ENCODE results near the gene NEUROG1. TPM values are rescaled to one million over a fixed set of nuclear protein-coding genes. Genes with fewer than 3 reads are reported as not detected.

Gene NEUROG1
- total RNA-seq, 2 experiments from 2014 or later = not detected

DNA sequence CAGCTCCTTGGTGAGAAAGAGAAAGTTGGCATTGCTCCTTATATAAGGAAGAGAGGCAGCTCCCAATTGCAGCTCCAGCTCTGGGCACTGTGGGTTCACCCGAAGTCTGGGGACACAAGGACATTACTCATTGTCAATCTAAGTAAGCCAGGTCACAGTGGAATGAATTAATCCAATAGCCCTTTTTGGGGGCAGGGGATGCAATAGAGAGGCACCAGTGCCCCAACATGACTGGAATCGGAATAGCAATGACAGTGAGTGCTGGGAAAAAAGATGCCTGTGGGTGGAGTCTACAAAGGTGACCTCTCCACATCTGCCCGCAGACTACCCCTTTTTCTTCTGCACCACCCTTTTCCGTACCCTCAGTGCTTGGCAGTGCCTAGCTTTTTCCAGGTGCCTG, 11.1 kb upstream of the NEUROG1 start:
- Mint-ChIP-seq H3K9me3 (ENCODE audit: low read depth) (no peaks in the 10 kb centered on the region), H3K27me3 (peaks cover 67% of the 10 kb centered on the region), H3K4me1 (peaks cover 9% of the 10 kb centered on the region), H3K4me3 (no peak overlapping the region), H3K27ac (no peak overlapping the region), H3K36me3 (ENCODE audit: low read depth) (no peaks in the 10 kb centered on the region)
- ATAC-seq (no peak), DNase-seq (no peak)
- POLR2A ChIA-PET = no interaction called here
- CTCF ChIA-PET = interaction anchor here (0.8 to 7.9 kb wide), 2 partner anchors 9 to 83 kb away, joined by 4 to 198 read pairs; no protein-coding TSS in a partner anchor
- intact Hi-C loops (cut with DNase I, micrococcal nuclease) = loop anchor here in 1 of 2 experiments (2.0 kb wide), 1 partner anchor 58 kb away; no protein-coding TSS in a partner anchor

DNA sequence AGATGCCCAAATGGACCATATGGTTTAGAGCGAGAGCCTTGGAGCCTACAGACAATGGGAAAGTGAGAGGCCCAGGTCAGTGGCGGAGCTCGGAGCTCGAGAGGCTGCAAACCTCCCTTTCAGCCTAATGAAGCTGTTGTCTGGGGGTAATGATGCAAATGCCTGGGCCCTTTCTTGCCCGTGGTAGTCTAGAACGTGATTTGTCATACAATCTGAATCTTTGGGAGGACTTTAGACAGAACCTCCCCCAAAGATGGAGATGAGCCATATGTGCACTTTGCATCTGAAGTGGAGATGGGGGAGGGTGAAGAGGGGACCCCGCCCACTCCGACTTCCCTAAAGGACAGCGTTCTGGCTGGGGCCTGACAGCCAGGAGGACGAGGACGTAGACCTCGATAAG, 10.3 kb upstream of the NEUROG1 start:
- ATAC-seq = no peak
- Mint-ChIP-seq H3K4me1 (peaks cover 9% of the 10 kb centered on the region), H3K9me3 (ENCODE audit: low read depth) (no peaks in the 10 kb centered on the region), H3K4me3 (no peak overlapping the region), H3K27me3 (peaks cover 70% of the 10 kb centered on the region), H3K36me3 (ENCODE audit: low read depth) (no peaks in the 10 kb centered on the region), H3K27ac (no peak overlapping the region)
- CTCF ChIA-PET = interaction anchor here (0.6 to 7.9 kb wide), 2 partner anchors 31 to 82 kb away, joined by 4 to 198 read pairs; no protein-coding TSS in a partner anchor
- intact Hi-C loops (cut with DNase I, micrococcal nuclease) = loop anchor here in 1 of 2 experiments (2.0 kb wide), 1 partner anchor 57 kb away; no protein-coding TSS in a partner anchor
- DNase-seq = no peak
- POLR2A ChIA-PET = no interaction called here

DNA sequence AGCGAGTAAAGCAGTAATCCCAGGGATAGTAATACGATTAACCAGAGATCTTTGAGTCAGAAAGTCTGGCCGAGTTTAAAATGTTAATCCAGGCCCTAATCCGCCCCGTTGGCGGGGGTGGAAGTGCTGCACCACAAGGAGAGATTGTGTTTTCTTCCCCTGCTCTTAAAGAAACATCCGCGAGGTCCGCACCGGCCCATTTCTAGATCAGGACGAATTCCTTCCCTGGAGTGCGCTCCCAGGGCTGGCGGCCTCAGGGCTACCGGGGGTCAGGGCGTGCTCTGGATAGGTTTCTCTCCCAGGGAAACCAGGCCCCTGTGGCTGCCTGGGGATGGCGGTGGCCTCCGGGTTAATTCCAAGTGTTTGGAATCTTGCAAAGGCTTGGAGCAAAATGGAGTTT, 9.3 kb upstream of the NEUROG1 start:
- DNase-seq = no peak
- no peak overlapping the region for H3K27ac Mint-ChIP-seq
- peaks cover 9% of the 10 kb centered on the region for H3K4me1 Mint-ChIP-seq
- ChIA-PET CTCF (interaction anchor here (0.7 kb wide), 1 partner anchor 16 kb away, joined by 4 read pairs; no protein-coding TSS in a partner anchor), POLR2A (no interaction called here)
- no peaks in the 10 kb centered on the region for H3K9me3 Mint-ChIP-seq (ENCODE audit: low read depth)
- intact Hi-C loops (cut with DNase I, micrococcal nuclease) = no loop called here
- H3K27me3 Mint-ChIP-seq = peaks cover 74% of the 10 kb centered on the region
- no peaks in the 10 kb centered on the region for H3K36me3 Mint-ChIP-seq (ENCODE audit: low read depth)
- ATAC-seq = no peak
- H3K4me3 Mint-ChIP-seq = no peak overlapping the region

DNA sequence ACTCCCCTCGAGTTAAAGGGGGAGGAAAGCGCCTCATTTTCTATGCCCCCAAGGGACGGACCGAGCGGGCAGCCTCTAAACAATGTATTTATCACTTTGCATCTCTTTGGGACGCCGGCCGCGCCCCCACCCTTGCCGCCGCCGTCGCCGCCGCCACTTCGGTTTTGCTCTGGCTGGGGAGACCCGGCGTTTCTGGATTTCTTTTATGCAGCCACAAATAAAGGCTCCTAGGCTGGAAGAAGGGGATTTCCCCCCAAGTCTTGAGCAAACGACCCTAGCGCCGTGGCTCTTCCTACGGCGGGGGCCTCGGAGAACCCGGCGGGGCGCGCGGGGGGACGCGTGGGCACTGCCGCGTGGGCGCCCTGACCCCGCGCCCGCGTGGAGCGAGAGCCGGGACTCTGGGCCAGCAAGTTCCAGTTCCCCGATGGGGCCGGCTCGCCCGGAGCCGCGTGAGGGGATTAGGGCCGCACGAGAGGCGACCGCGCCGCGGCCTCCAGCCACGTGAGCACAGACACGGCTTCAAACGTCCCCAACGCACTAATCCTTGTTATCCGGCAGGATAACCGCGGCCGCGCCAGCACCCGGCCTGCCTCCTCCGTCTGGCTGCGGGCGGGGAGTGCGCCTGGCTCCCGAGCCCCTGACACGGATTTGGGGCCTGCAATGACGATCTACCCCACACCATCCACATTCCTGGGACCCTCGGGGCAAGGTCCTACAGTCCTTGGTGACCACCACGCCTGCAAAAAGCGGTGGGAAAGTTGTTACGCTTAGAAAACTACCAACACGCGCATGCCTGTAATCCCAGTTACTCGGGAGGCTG, 7.9 kb upstream of the NEUROG1 start:
- Mint-ChIP-seq H3K4me1 (peaks cover 9% of the 10 kb centered on the region), H3K27ac (no peak overlapping the region), H3K9me3 (ENCODE audit: low read depth) (no peaks in the 10 kb centered on the region), H3K4me3 (peak overlapping the region; percentile 70), H3K36me3 (ENCODE audit: low read depth) (no peaks in the 10 kb centered on the region), H3K27me3 (peaks cover 72% of the 10 kb centered on the region)
- POLR2A ChIA-PET = no interaction called here
- CTCF ChIA-PET = interaction anchor here (1.1 to 1.8 kb wide), 3 partner anchors 8 to 81 kb away, joined by 3 to 12 read pairs (median 5); no protein-coding TSS in a partner anchor
- intact Hi-C loops (cut with DNase I, micrococcal nuclease) = loop anchor here (5.0 kb wide), 2 partner anchors 51 to 516 kb away; no protein-coding TSS in a partner anchor
- no peak for ATAC-seq
- DNase-seq = no peak

DNA sequence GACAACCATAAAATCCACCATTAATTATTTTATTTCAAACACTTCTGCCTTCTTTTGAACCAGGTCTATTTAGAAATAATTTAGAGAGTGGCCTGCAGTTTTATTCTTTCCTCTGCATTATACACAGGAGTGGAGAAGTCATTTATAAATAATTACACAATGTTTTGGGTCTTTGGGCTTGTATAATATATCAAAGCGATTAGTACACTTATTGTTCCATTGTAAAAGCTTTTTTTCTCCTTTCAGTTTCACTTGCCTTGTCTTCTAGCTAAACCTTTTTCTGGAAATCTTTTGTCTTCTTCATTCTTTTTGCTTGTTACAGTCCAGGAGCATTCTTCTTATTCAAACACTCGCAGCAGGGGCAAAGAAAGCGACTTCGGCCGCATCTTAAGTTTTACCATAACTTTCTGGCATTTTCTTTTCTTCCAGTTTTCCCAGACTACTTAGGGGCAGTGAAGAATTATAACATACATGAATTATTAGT, 7.3 kb upstream of the NEUROG1 start:
- CTCF ChIA-PET = interaction anchor here (0.6 to 1.8 kb wide), 4 partner anchors 9 to 1582 kb away, joined by 3 to 12 read pairs (median 5); no protein-coding TSS in a partner anchor
- intact Hi-C loops (cut with DNase I, micrococcal nuclease) = loop anchor here (5.0 kb wide), 2 partner anchors 51 to 516 kb away; no protein-coding TSS in a partner anchor

DNA sequence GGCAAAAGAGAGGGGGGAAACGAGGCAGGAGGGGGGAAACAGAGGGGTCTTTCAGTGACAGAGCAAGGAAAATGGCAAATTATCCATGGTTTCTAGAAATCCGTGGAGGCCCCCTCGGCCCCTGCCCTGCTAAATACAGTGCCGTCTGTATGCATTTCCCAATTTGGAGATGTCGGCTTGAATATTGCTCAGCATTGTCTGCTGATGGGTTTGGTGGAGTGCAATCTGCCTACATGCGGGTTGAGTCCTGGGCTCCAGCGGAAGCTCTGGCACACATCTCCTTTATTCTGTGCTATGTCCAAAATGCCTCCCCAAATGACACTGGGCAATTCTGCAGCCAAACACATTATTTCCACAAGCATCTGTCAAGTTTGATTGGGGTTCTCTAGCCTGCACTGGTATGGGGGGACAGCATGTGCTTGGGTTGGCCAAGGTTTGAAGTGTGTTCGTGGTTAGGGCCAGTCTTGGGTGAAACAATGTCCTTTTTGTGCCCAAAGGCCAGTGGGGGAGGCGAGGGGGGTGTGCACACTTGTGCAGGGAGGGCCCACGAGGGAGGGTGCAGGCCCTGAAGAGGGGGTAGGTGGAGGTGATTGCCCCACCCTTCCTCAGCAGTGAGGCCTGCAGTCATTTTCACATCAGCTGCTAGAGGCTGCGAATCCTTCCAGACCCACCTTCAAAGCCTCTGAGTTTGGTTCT, 6.2 kb upstream of the NEUROG1 start:
- no peak overlapping the region for H3K27ac Mint-ChIP-seq

More for the DNA sequence above, 7.3 kb upstream of the NEUROG1 start:
- Mint-ChIP-seq H3K36me3 (ENCODE audit: low read depth) (no peaks in the 10 kb centered on the region), H3K4me3 (peak overlapping the region; percentile 23), H3K9me3 (ENCODE audit: low read depth) (no peaks in the 10 kb centered on the region), H3K4me1 (peaks cover 9% of the 10 kb centered on the region), H3K27ac (no peak overlapping the region), H3K27me3 (peaks cover 71% of the 10 kb centered on the region)
- no peak for ATAC-seq
- POLR2A ChIA-PET = no interaction called here
- DNase-seq = no peak

DNA sequence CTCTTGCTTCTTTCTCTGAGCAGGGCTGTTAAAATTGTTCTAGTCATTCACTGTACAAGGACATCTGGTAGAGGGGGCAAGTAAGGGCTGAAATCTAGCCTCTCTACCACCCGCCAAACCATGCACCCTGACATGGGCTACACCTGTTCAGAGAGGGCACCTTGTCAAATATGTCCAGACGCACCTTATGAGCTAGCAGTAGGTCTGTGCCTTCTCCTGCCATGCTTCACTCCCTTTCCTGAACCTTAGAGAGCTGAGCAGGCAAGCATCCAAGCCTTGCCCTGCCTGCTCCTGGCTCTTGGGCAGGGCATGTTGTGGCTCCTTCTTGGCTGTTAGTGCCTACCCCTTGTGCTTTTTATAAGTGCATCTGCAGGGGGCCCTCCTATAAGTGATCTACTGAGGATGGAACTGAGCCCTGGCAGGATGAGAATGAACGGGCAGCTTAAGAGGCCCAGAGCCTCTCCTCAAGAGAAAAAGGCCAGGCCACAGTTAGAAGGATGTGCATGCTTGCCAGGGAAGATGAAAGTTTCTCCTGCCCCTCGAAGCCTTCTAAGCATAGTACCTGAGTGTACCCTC, 3.8 kb upstream of the NEUROG1 start:
- Mint-ChIP-seq H3K36me3 (ENCODE audit: low read depth) (no peaks in the 10 kb centered on the region), H3K4me1 (peaks cover 16% of the 10 kb centered on the region), H3K9me3 (ENCODE audit: low read depth) (no peaks in the 10 kb centered on the region), H3K27ac (no peak overlapping the region), H3K4me3 (no peak overlapping the region), H3K27me3 (peaks cover 70% of the 10 kb centered on the region)
- intact Hi-C loops (cut with DNase I, micrococcal nuclease) = loop anchor here (5.0 kb wide), 2 partner anchors 47 to 512 kb away; no protein-coding TSS in a partner anchor
- ATAC-seq (no peak), DNase-seq (no peak)
- CTCF ChIA-PET = interaction anchor here (0.6 to 2.2 kb wide), 4 partner anchors 12 to 109 kb away, joined by 3 to 11 read pairs (median 4); no protein-coding TSS in a partner anchor
- POLR2A ChIA-PET = no interaction called here

More for the DNA sequence above, 6.2 kb upstream of the NEUROG1 start:
- no peak overlapping the region for H3K4me3 Mint-ChIP-seq
- no peaks in the 10 kb centered on the region for H3K36me3 Mint-ChIP-seq (ENCODE audit: low read depth)
- ChIA-PET CTCF (interaction anchor here (0.7 to 1.8 kb wide), 4 partner anchors 10 to 79 kb away, joined by 3 to 12 read pairs (median 5); no protein-coding TSS in a partner anchor), POLR2A (no interaction called here)
- intact Hi-C loops (cut with DNase I, micrococcal nuclease) = loop anchor here (5.0 kb wide), 2 partner anchors 50 to 515 kb away; no protein-coding TSS in a partner anchor
- peaks cover 9% of the 10 kb centered on the region for H3K4me1 Mint-ChIP-seq
- no peak for DNase-seq
- peaks cover 75% of the 10 kb centered on the region for H3K27me3 Mint-ChIP-seq
- H3K9me3 Mint-ChIP-seq (ENCODE audit: low read depth) = no peaks in the 10 kb centered on the region
- no peak for ATAC-seq

DNA sequence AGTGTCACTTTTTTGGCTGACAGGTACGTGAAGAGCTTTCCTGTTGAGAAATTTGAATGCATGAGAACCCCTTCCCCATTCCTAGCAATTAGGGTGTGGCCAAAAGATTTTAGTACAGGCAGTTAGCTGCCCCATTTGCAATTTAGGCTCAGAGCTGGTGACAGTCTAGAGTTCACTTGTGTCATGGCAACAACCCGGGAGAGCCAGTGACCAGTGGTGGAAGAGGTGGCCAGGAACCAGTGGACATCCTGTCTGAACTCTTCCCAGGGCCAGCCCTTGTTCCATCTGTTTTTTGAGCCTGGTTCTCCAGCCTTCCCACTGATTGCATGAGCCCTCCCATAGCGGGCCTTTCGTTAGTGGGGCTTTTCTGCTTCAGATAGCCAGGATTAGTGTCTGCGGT, 2.5 kb upstream of the NEUROG1 start:
- Mint-ChIP-seq H3K36me3 (ENCODE audit: low read depth) (no peaks in the 10 kb centered on the region), H3K9me3 (ENCODE audit: low read depth) (no peaks in the 10 kb centered on the region), H3K27ac (no peak overlapping the region), H3K4me3 (no peak overlapping the region), H3K27me3 (peaks cover 76% of the 10 kb centered on the region), H3K4me1 (peaks cover 12% of the 10 kb centered on the region)
- CTCF ChIA-PET = interaction anchor here (2.1 to 2.4 kb wide), 2 partner anchors 27 to 72 kb away, joined by 6 to 11 read pairs; no protein-coding TSS in a partner anchor
- no peak for DNase-seq
- intact Hi-C loops (cut with DNase I, micrococcal nuclease) = no loop called here
- no peak for ATAC-seq
- POLR2A ChIA-PET = no interaction called here

DNA sequence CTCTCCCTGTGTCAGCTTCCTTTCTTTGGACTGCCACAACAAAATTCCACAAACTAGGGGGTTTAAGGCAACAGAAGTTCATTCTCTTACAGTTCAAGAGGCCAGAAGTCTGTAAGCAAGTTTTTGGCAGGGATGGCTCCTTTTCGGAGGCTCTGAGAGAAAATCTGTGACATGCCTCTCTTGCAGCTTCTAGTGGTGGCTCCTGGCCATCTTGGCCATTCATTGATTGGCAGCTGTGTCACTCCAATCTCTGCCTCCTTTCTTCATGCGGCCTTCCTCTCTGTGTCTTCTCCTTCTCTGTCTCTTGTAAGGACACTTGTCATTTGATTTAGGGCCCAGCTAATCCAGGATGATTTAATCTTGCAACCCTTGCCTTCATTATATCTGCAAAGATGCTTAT, 2.0 kb upstream of the NEUROG1 start:
- peaks cover 72% of the 10 kb centered on the region for H3K27me3 Mint-ChIP-seq
- no peaks in the 10 kb centered on the region for H3K36me3 Mint-ChIP-seq (ENCODE audit: low read depth)
- H3K9me3 Mint-ChIP-seq (ENCODE audit: low read depth) = no peaks in the 10 kb centered on the region
- peaks cover 8% of the 10 kb centered on the region for H3K4me1 Mint-ChIP-seq
- intact Hi-C loops (cut with DNase I, micrococcal nuclease) = no loop called here
- H3K27ac Mint-ChIP-seq = no peak overlapping the region
- no peak overlapping the region for H3K4me3 Mint-ChIP-seq
- ChIA-PET POLR2A (no interaction called here), CTCF (interaction anchor here (0.7 to 2.4 kb wide), 3 partner anchors 14 to 72 kb away, joined by 3 to 11 read pairs (median 6); no protein-coding TSS in a partner anchor)
- ATAC-seq (no peak), DNase-seq (no peak)

DNA sequence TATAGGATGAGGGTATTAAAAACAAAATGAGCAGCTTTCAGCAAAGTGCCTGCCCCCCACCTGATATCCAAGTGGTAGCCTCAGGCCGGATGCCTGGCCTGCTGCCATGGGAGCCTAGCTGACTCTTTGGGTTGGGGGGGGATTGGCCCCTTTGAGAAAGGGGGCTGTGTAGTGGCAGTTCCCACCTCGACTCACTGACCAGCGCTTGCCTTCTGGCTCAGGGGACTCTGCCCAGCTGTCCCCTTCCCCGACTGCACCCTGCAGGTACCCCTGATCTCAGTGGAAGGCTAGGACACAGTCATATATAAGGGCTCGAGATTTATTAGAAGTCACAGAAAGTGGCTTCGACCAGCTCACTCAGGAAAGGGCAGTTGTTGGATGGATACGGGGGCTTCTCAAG, 1.5 kb upstream of the NEUROG1 start:
- Mint-ChIP-seq H3K27me3 (peaks cover 74% of the 10 kb centered on the region), H3K9me3 (ENCODE audit: low read depth) (no peaks in the 10 kb centered on the region), H3K4me1 (peaks cover 8% of the 10 kb centered on the region), H3K36me3 (ENCODE audit: low read depth) (no peaks in the 10 kb centered on the region), H3K27ac (no peak overlapping the region), H3K4me3 (no peak overlapping the region)
- ChIA-PET CTCF (interaction anchor here (0.6 to 2.4 kb wide), 4 partner anchors 15 to 71 kb away, joined by 3 to 11 read pairs (median 5); no protein-coding TSS in a partner anchor), POLR2A (no interaction called here)
- intact Hi-C loops (cut with DNase I, micrococcal nuclease) = no loop called here
- ATAC-seq = no peak
- no peak for DNase-seq

DNA sequence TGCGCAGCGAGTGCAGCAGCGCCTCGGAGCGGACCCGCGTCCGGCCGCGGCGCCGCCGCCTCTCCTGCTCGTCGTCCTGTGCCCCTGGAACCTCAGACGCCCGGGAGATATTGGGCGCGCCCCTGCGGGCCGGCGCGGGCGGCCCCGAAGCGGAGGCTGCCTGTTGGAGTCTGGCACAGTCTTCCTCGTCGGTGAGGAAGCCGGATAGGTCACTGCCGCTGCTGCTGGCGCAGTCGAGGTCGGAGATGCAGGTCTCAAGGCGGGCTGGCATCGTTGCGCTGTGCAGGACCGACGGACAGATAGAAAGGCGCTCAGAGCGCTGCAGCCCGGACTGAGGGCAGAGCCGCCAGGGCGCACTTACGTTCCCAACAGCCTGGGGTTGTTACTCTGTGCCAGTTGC, 344 bp downstream of the NEUROG1 start:
- Mint-ChIP-seq H3K27me3 (peaks cover 70% of the 10 kb centered on the region), H3K4me1 (peaks cover 8% of the 10 kb centered on the region), H3K4me3 (no peak overlapping the region), H3K36me3 (ENCODE audit: low read depth) (no peaks in the 10 kb centered on the region), H3K9me3 (ENCODE audit: low read depth) (no peaks in the 10 kb centered on the region), H3K27ac (no peak overlapping the region)
- intact Hi-C loops (cut with DNase I, micrococcal nuclease) = loop anchor here in 1 of 2 experiments (2.0 kb wide), 1 partner anchor 45 kb away; no protein-coding TSS in a partner anchor
- POLR2A ChIA-PET = no interaction called here
- ATAC-seq = no peak
- CTCF ChIA-PET = no interaction called here
- no peak for DNase-seq
